ENCODE results near the gene ANKRD33B.
A peak's percentile ranks its signal among the peaks of the same experiment; 100 is the strongest.
"Not testable (repeated sequence)": the region's sequence is repeated elsewhere in the genome, so short reads cannot be mapped to it uniquely, and the experiment has no call there.

The ANKRD33B gene

DNA sequence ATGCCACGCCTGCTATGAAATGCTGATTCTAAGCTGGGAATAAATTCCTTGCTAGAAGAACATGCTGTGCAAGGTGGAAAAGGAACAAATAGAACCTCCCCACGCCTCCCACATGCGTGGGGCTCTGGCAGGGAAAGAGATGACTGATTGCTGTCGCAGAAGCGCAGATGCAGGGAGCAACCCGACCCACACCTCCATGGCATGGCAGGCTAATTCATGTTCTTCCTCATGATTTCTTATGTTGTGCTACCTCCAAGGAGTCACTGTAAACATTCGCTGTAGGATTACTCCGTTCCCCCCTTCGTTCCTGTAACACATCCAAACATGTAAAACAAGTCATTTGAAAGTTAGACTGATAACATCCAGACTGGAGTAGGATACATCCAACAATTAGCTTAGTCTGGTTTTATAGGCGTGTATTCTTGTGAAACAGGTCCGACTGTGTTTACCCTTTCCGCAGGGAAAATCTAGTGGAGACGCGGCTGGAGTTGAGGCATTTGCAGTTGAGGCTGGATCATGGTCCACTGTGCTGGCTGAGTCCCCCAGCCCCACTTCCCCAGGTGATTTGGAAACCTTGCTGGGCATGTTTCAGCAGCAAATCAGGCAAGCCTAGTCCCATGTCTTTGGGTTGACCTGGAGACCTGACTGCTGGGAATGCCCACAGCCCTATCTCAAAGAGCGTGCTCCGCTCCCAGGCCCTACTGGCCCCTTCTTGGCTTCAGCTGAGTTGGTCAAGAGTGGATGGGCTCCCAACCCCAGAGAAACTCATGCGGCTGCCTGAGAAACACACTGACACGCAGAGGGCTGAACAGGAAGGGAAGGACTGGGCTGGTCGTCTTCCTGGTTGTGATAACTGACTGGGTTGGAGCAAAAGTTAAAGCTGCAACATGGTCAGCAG, 24.8 kb upstream of the ANKRD33B start:
- no peak for DNase-seq (ENCODE audit: insufficient read length)
- no peak for FAIRE-seq
- TF ChIP-seq TAF1 (IDR thresholded peaks at IDR 0.05; ENCODE audit: borderline replicate concordance, low read depth, low read length) (no peak), POLR2A (IDR thresholded peaks at IDR 0.05; ENCODE audit: low read depth, low read length) (no peak), POLR2AphosphoS5 (IDR thresholded peaks at IDR 0.05; ENCODE audit: low read depth, low read length) (no peak)

DNA sequence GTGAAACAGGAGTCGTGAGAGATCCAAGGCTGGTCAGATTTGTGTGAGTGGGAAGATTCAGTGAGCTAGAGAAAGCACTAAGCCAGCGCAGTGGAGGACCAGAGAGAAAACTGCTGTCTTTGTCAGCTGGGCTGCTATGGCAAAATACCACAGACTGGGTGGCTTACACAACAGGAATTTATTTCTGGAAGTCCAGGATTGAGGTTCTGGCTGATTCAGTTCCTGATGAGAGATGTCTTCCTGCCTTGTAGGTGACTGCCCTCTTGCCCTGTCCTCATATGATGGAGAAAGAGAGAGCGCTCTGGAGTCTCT, 24.2 kb upstream of the ANKRD33B start:
- TF ChIP-seq POLR2A (IDR thresholded peaks at IDR 0.05; ENCODE audit: low read depth, low read length): no peak
- no peak for TF ChIP-seq POLR2AphosphoS5 (IDR thresholded peaks at IDR 0.05; ENCODE audit: low read depth, low read length)
- no peak for TF ChIP-seq TAF1 (IDR thresholded peaks at IDR 0.05; ENCODE audit: borderline replicate concordance, low read depth, low read length)
- FAIRE-seq (no peak), DNase-seq (ENCODE audit: insufficient read length) (no peak)

DNA sequence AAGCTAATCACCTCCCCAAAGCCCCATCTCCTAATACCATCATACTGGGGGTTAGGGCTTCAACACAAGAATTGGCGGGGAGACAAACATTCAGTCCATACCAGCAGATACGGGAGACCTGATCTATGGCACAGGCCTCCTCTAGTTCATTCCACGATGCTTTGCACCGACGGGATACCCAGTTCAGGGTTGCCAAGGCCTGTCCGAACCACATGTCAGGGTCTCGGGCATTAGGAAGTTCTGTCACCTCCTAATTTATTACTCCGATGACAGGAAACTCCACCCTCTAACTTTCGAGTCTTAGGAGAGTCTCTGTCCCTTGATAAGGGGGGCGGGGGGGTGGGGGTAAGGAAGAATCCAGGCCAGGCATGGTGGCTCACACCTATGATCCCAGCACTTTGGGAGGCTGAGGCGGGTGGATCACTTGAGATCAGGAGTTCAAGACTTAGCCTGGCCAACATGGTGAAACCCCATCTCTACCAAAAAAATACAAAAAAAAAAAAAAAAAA, 23.8 kb upstream of the ANKRD33B start:
- FAIRE-seq (no peak), DNase-seq (ENCODE audit: insufficient read length) (no peak)
- TF ChIP-seq POLR2A (IDR thresholded peaks at IDR 0.05; ENCODE audit: low read depth, low read length) (no peak), TAF1 (IDR thresholded peaks at IDR 0.05; ENCODE audit: borderline replicate concordance, low read depth, low read length) (no peak), POLR2AphosphoS5 (IDR thresholded peaks at IDR 0.05; ENCODE audit: low read depth, low read length) (no peak)

DNA sequence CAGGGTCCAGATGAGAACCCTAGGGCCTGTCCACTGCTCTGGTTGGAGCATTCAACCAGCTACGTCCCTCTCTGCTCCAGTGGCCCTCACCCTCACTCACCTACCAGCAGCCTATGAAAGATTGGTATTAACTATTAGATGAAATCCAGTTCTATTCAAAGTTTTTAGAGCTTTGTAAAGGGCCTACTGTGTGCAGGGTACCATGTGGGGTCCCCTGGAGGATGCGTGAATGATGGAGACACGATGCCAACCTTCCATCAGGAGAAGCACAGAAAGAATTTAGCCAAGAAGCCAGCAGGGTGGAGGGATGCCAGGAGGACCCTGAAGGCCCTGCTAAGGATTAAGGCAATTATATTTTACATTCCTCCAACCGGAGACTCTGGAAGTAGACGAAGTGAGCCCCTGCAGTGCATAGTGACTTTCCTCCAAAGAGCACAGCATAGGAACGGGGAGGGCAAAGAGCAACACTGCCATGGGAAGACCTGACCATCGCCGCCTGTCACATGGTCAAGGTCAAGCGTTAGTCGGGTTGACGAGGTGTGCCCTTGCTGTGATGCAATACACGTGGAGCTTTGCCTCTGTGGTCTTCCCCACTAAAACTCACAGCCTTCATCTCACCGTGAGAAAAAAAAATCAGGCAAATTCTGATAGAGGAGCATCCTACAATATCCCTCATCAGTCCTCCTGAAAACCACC, 22.8 kb upstream of the ANKRD33B start:
- DNase-seq (ENCODE audit: insufficient read length) (no peak), FAIRE-seq (no peak)
- TF ChIP-seq POLR2A (IDR thresholded peaks at IDR 0.05; ENCODE audit: low read depth, low read length) (no peak), POLR2AphosphoS5 (IDR thresholded peaks at IDR 0.05; ENCODE audit: low read depth, low read length) (no peak), TAF1 (IDR thresholded peaks at IDR 0.05; ENCODE audit: borderline replicate concordance, low read depth, low read length) (no peak)

DNA sequence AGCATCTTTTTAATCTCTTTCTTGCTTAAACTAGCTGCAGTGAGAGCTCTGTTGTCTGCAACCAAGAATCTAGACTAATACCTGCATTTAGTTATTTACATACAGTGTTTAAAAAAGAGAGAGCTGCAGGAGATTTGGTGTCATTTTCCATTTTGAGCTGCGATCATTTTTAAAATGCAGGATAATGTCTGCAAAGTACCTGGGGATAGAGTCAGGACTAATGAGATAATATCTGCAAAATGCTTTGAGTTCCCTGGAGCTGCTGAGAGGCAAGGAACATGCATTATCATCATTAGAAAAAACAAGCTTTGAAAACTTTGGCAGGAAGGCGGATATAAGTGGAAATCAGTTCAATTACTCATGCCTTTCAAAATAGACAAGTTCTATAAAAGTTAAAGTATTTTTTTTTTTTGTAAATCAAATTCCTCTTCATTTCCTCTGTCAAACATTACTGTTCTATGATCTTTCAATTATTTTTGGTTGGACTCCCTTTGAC, 21.8 kb upstream of the ANKRD33B start:
- DNase-seq (ENCODE audit: insufficient read length): no peak
- no peak for TF ChIP-seq POLR2A (IDR thresholded peaks at IDR 0.05; ENCODE audit: low read depth, low read length)
- no peak for FAIRE-seq

DNA sequence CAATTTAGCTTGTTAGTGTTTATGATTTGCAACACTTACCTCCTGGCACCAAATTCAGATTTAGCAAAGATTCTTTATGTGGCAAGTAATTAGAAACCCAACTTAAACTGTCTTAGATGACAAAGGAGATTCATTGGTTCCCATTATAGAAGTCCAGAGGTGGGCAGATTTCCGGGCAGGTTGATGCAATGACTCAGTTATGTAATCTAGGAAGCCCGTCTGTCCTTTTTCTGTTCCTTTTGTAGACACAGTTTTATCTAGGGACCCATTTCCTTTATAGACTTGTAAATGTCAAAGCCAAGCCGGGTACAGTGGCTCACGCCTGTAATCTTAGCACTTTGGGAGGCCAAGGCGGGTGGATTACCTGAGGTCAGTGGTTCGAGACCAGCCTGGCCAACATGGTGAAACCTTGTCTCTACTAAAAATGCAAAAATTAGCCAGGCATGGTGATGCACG, 20.3 kb upstream of the ANKRD33B start:
- TF ChIP-seq TAF1 (IDR thresholded peaks at IDR 0.05; ENCODE audit: borderline replicate concordance, low read depth, low read length): no peak
- TF ChIP-seq POLR2AphosphoS5 (IDR thresholded peaks at IDR 0.05; ENCODE audit: low read depth, low read length): no peak
- no peak for TF ChIP-seq POLR2A (IDR thresholded peaks at IDR 0.05; ENCODE audit: low read depth, low read length)
- FAIRE-seq (no peak), DNase-seq (ENCODE audit: insufficient read length) (no peak)

DNA sequence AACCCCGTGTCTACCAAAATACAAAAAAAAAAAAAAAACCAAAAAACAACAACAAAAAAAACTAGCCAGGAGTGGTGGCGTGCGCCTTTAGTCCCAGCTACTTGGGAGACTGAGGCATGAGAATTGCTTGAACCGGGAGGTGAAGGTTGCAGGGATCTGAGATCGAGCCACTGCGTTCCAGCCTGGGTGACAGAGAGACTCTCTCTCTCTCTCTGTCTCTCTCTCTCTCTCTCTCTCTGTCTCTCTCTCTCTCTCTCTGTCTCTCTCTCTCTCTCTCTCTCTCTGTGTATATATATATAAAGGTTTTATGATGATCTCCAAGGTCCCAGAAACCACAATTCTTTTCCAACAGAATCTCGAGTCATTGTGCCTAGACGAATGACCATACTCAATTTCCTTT, 18.8 kb upstream of the ANKRD33B start:
- DNase-seq (ENCODE audit: insufficient read length) (no peak), FAIRE-seq (no peak)
- no peak for TF ChIP-seq TAF1 (IDR thresholded peaks at IDR 0.05; ENCODE audit: borderline replicate concordance, low read depth, low read length)
- no peak for TF ChIP-seq POLR2AphosphoS5 (IDR thresholded peaks at IDR 0.05; ENCODE audit: low read depth, low read length)
- no peak for TF ChIP-seq POLR2A (IDR thresholded peaks at IDR 0.05; ENCODE audit: low read depth, low read length)

DNA sequence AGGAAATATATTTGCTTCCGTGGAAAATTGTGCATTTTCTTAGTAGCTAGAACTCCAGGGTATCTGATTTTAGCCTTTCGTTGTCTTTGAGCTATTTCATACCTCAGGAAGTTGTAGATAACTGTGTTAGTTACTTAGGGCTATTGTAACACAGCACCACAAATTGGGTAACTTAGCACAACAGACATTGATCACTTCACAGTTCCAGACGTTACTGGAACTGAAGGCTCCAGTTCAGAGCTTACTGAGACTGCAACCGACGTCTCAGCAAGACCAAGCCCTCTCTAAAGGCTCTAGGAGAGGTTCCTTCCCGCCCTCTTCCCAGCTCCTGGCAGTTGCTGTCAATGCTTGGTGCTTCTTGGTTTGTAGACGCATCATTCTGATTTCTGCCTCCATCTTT, 17.7 kb upstream of the ANKRD33B start:
- TF ChIP-seq POLR2AphosphoS5 (IDR thresholded peaks at IDR 0.05; ENCODE audit: low read depth, low read length): no peak
- TF ChIP-seq TAF1 (IDR thresholded peaks at IDR 0.05; ENCODE audit: borderline replicate concordance, low read depth, low read length): no peak
- TF ChIP-seq POLR2A (IDR thresholded peaks at IDR 0.05; ENCODE audit: low read depth, low read length): no peak
- FAIRE-seq (no peak), DNase-seq (ENCODE audit: insufficient read length) (no peak)

DNA sequence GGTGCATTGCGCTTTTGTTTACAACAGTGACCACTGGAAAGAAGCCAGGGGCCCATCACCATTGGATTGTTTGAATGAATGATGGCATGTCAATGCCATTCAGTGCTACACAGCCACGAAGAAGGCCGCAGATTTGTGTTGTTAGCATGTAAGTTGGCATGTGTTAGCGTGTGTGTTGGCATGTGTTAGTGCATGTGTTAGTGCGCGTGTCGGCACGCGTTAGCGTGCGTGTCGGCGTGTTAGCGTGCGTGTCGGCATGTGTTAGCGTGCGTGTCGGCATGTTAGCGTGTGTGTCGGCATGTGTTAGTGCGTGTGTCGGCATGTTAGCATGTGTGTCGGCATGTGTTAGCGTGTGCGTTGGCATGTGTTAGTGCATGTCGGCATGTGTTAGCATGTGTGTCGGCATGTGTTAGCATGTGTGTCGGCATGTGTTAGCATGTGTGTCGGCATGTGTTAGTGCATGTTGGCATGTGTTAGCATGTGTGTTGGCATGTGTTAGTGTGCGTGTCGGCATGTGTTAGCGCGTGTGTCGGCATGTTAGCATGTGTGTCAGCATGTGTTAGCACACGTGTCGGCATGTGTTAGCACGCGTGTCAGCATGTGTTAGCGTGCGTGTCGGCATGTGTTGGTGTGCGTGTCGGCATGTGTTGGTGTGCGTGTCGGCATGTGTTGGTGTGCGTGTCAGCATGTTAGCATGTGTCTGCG, 15.3 kb upstream of the ANKRD33B start:
- DNase-seq (ENCODE audit: insufficient read length) (no peak), FAIRE-seq (peak; percentile 48)
- no peak for TF ChIP-seq POLR2AphosphoS5 (IDR thresholded peaks at IDR 0.05; ENCODE audit: low read depth, low read length)
- no peak for TF ChIP-seq POLR2A (IDR thresholded peaks at IDR 0.05; ENCODE audit: low read depth, low read length)

DNA sequence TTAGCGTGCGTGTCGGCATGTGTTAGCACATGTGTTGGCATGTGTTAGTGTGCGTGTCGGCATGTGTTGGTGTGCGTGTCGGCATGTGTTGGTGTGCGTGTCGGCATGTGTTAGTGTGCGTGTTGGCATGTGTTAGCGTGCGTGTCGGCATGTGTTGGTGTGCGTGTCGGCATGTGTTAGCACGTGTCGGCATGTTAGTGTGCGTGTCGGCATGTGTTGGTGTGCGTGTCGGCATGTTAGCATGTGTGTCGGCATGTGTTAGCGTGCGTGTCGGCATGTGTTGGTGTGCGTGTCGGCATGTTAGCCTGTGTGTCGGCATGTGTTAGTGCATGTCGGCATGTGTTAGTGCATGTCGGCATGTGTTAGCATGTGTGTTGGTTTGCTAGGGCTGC, 14.8 kb upstream of the ANKRD33B start:
- DNase-seq (ENCODE audit: insufficient read length); FAIRE-seq: not testable (repeated sequence)

DNA sequence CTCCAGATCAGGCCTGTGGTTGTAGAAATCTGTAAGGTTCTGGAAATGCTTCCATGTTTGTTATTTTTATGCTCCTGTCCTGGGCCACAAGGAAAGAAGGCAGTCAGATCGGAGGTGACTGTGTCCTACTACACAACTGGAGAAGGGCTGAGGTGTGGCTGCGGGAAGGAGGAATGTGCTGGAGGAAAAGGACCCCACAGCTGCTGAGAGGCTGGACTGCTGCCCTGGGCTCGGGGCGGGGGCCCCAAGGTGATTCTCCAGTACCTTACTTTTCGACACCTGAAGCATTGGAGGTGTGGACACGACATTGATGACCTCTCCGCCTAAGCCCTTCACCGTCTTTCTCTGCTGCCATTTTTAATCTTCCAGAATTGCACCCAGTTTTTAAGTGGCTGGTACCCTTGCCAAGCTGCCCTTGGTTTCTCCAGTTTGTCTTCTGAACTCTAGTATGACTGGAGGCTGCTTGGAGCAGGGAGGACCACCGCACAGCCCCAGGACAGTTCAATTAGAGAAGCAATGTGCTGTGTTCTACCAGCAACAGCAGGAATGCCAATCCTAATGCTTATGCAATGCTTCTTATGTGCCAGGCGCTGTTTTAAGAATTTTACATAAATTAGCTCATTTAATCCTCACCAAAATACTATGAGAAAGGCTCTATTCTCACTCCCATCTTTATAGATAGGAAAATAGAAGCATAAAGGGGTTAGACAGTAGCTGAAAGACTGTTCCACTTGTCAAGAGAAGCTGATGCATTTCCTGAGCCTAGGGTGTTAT, 13.5 kb upstream of the ANKRD33B start:
- TF ChIP-seq TAF1 (IDR thresholded peaks at IDR 0.05; ENCODE audit: borderline replicate concordance, low read depth, low read length) (no peak), POLR2AphosphoS5 (IDR thresholded peaks at IDR 0.05; ENCODE audit: low read depth, low read length) (no peak), POLR2A (IDR thresholded peaks at IDR 0.05; ENCODE audit: low read depth, low read length) (no peak)
- no peak for FAIRE-seq
- no peak for DNase-seq (ENCODE audit: insufficient read length)
